ENCODE data around the gene ULK2.

- TF ChIP-seq, protein P1, sequence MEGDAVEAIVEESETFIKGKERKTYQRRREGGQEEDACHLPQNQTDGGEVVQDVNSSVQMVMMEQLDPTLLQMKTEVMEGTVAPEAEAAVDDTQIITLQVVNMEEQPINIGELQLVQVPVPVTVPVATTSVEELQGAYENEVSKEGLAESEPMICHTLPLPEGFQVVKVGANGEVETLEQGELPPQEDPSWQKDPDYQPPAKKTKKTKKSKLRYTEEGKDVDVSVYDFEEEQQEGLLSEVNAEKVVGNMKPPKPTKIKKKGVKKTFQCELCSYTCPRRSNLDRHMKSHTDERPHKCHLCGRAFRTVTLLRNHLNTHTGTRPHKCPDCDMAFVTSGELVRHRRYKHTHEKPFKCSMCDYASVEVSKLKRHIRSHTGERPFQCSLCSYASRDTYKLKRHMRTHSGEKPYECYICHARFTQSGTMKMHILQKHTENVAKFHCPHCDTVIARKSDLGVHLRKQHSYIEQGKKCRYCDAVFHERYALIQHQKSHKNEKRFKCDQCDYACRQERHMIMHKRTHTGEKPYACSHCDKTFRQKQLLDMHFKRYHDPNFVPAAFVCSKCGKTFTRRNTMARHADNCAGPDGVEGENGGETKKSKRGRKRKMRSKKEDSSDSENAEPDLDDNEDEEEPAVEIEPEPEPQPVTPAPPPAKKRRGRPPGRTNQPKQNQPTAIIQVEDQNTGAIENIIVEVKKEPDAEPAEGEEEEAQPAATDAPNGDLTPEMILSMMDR (conservative IDR thresholded peaks at IDR 0.05; ENCODE audit: low read depth, low read length) = no peak
- TF ChIP-seq EZH2 (IDR thresholded peaks at IDR 0.05; ENCODE audit: borderline replicate concordance, low read depth, low read length, poor library complexity, severe bottlenecking) = no peak
Observed at GRCh38 chr17:19796457-19796856, 71.3 kb downstream of the ULK2 start.
